Measurements from ENCODE around the gene BHLHA15. TPM values are rescaled to one million over a fixed set of nuclear protein-coding genes. Genes with fewer than 3 reads are reported as not detected.

The BHLHA15 gene
- total RNA-seq, 1 donor from 2014 or later = 0.57 TPM

GRCh38 chr7:98205162-98205845, 5.9 kb upstream of the BHLHA15 start:
- Mint-ChIP-seq H3K4me3 (no peak overlapping the region), H3K27me3 (ENCODE audit: insufficient read depth) (no peaks in the 10 kb centered on the region), H3K9me3 (no peaks in the 10 kb centered on the region), H3K36me3 (ENCODE audit: low read depth) (peaks cover 23% of the 10 kb centered on the region), H3K27ac (no peak overlapping the region), H3K4me1 (ENCODE audit: low read depth) (peaks cover 34% of the 10 kb centered on the region)
- DNase-seq (ENCODE audit: low spot score) = no peak
- intact Hi-C loops (cut with micrococcal nuclease) = no loop called here

- Mint-ChIP-seq H3K4me1 (ENCODE audit: low read depth) (peaks cover 20% of the 10 kb centered on the region), H3K27ac (no peak overlapping the region), H3K9me3 (no peaks in the 10 kb centered on the region), H3K4me3 (no peak overlapping the region), H3K36me3 (ENCODE audit: low read depth) (peaks cover 23% of the 10 kb centered on the region), H3K27me3 (ENCODE audit: insufficient read depth) (no peaks in the 10 kb centered on the region)
- no peak for DNase-seq (ENCODE audit: low spot score)
- intact Hi-C loops (cut with micrococcal nuclease) = no loop called here
These were observed 4.5 kb upstream of the BHLHA15 start for GRCh38 chr7:98206451-98207330.

- no peak for DNase-seq (ENCODE audit: low spot score)
- Mint-ChIP-seq H3K4me1 (ENCODE audit: low read depth) (no peaks in the 10 kb centered on the region), H3K4me3 (peak overlapping the region; percentile 49), H3K36me3 (ENCODE audit: low read depth) (peaks cover 14% of the 10 kb centered on the region), H3K9me3 (no peaks in the 10 kb centered on the region), H3K27ac (no peak overlapping the region), H3K27me3 (ENCODE audit: insufficient read depth) (no peaks in the 10 kb centered on the region)
- intact Hi-C loops (cut with micrococcal nuclease) = no loop called here
These were observed 1.9 kb upstream of the BHLHA15 start for GRCh38 chr7:98209166-98209920.

- no peak overlapping the region for H3K27ac Mint-ChIP-seq
- H3K36me3 Mint-ChIP-seq (ENCODE audit: low read depth) = peaks cover 7% of the 10 kb centered on the region
- DNase-seq (ENCODE audit: low spot score) = no peak
- H3K9me3 Mint-ChIP-seq = no peaks in the 10 kb centered on the region
- H3K4me3 Mint-ChIP-seq = peak overlapping the region; percentile 22
- no peaks in the 10 kb centered on the region for H3K4me1 Mint-ChIP-seq (ENCODE audit: low read depth)
- H3K27me3 Mint-ChIP-seq (ENCODE audit: insufficient read depth) = no peaks in the 10 kb centered on the region
- intact Hi-C loops (cut with micrococcal nuclease) = loop anchor here (1.0 kb wide), 1 partner anchor 71 kb away; the partner anchor contains the start of gene BRI3
These were observed 572 bp upstream of the BHLHA15 start for GRCh38 chr7:98210513-98211220.

GRCh38 chr7:98211676-98212531, 665 bp downstream of the BHLHA15 start:
- Mint-ChIP-seq H3K4me3 (peak overlapping the region; percentile 53), H3K4me1 (ENCODE audit: low read depth) (no peaks in the 10 kb centered on the region), H3K27ac (no peak overlapping the region), H3K27me3 (ENCODE audit: insufficient read depth) (no peaks in the 10 kb centered on the region), H3K9me3 (no peaks in the 10 kb centered on the region), H3K36me3 (ENCODE audit: low read depth) (peaks cover 3% of the 10 kb centered on the region)
- no peak for DNase-seq (ENCODE audit: low spot score)
- intact Hi-C loops (cut with micrococcal nuclease) = loop anchor here (1.0 kb wide), 1 partner anchor 69 kb away; the partner anchor contains the start of gene BRI3

- DNase-seq (ENCODE audit: low spot score) = no peak
- intact Hi-C loops (cut with micrococcal nuclease) = no loop called here
- no peaks in the 10 kb centered on the region for H3K4me1 Mint-ChIP-seq (ENCODE audit: low read depth)
- H3K27ac Mint-ChIP-seq = no peak overlapping the region
- no peaks in the 10 kb centered on the region for H3K27me3 Mint-ChIP-seq (ENCODE audit: insufficient read depth)
- H3K4me3 Mint-ChIP-seq = no peak overlapping the region
- no peaks in the 10 kb centered on the region for H3K9me3 Mint-ChIP-seq
- no peaks in the 10 kb centered on the region for H3K36me3 Mint-ChIP-seq (ENCODE audit: low read depth)
These were observed 1.3 kb downstream of the BHLHA15 start for GRCh38 chr7:98212532-98213041.

GRCh38 chr7:98213296-98213887, 2.2 kb downstream of the BHLHA15 start:
- Mint-ChIP-seq H3K36me3 (ENCODE audit: low read depth) (peaks cover 1% of the 10 kb centered on the region), H3K4me3 (no peak overlapping the region), H3K4me1 (ENCODE audit: low read depth) (peaks cover 3% of the 10 kb centered on the region), H3K27me3 (ENCODE audit: insufficient read depth) (no peaks in the 10 kb centered on the region), H3K27ac (no peak overlapping the region), H3K9me3 (no peaks in the 10 kb centered on the region)
- DNase-seq (ENCODE audit: low spot score) = no peak
- intact Hi-C loops (cut with micrococcal nuclease) = no loop called here

GRCh38 chr7:98213888-98214810, 2.9 kb downstream of the BHLHA15 start:
- no peaks in the 10 kb centered on the region for H3K9me3 Mint-ChIP-seq
- H3K27me3 Mint-ChIP-seq (ENCODE audit: insufficient read depth) = no peaks in the 10 kb centered on the region
- H3K4me3 Mint-ChIP-seq = no peak overlapping the region
- intact Hi-C loops (cut with micrococcal nuclease) = no loop called here
- no peak overlapping the region for H3K27ac Mint-ChIP-seq
- peaks cover 10% of the 10 kb centered on the region for H3K4me1 Mint-ChIP-seq (ENCODE audit: low read depth)
- H3K36me3 Mint-ChIP-seq (ENCODE audit: low read depth) = peaks cover 6% of the 10 kb centered on the region
- DNase-seq (ENCODE audit: low spot score) = no peak

GRCh38 chr7:98214811-98215321, 3.6 kb downstream of the BHLHA15 start:
- H3K4me3 Mint-ChIP-seq = no peak overlapping the region
- H3K27me3 Mint-ChIP-seq (ENCODE audit: insufficient read depth) = no peaks in the 10 kb centered on the region
- H3K27ac Mint-ChIP-seq = no peak overlapping the region
- peaks cover 9% of the 10 kb centered on the region for H3K36me3 Mint-ChIP-seq (ENCODE audit: low read depth)
- H3K4me1 Mint-ChIP-seq (ENCODE audit: low read depth) = peaks cover 13% of the 10 kb centered on the region
- intact Hi-C loops (cut with micrococcal nuclease) = no loop called here
- no peak for DNase-seq (ENCODE audit: low spot score)
- no peaks in the 10 kb centered on the region for H3K9me3 Mint-ChIP-seq

GRCh38 chr7:98215561-98216495, 4.6 kb downstream of the BHLHA15 start:
- DNase-seq (ENCODE audit: low spot score) = no peak
- Mint-ChIP-seq H3K4me1 (ENCODE audit: low read depth) (peaks cover 13% of the 10 kb centered on the region), H3K27me3 (ENCODE audit: insufficient read depth) (no peaks in the 10 kb centered on the region), H3K27ac (no peak overlapping the region), H3K9me3 (no peaks in the 10 kb centered on the region), H3K36me3 (ENCODE audit: low read depth) (peaks cover 9% of the 10 kb centered on the region), H3K4me3 (no peak overlapping the region)
- intact Hi-C loops (cut with micrococcal nuclease) = no loop called here
